Muscle of back (tissue), 11 donors: ENCODE data around the gene ZNF823. TPM values are rescaled to one million over a fixed set of nuclear protein-coding genes. Genes with fewer than 3 reads are reported as not detected.
A peak's percentile ranks its signal among the peaks of the same experiment; 100 is the strongest.

Source experiments
- DNase-seq, 3 donors: peaks; one replicate each; pipeline versions ENCODE4 v3.0.0 to v3.0.0-alpha.2; 2013
- polyA plus RNA-seq, 10 donors: library from polyadenylated mRNA; unstranded; fragments of 120-200 nt; gene quantifications; one replicate each; pipeline ENCODE4 v1.2.1, GENCODE V29; 2013; ENCODE audit not compliant: insufficient read length in 10 of 10

Gene ZNF823
- polyA plus RNA-seq, 10 donors, result 3.3 to 5.3 (median 4.5) TPM

DNA sequence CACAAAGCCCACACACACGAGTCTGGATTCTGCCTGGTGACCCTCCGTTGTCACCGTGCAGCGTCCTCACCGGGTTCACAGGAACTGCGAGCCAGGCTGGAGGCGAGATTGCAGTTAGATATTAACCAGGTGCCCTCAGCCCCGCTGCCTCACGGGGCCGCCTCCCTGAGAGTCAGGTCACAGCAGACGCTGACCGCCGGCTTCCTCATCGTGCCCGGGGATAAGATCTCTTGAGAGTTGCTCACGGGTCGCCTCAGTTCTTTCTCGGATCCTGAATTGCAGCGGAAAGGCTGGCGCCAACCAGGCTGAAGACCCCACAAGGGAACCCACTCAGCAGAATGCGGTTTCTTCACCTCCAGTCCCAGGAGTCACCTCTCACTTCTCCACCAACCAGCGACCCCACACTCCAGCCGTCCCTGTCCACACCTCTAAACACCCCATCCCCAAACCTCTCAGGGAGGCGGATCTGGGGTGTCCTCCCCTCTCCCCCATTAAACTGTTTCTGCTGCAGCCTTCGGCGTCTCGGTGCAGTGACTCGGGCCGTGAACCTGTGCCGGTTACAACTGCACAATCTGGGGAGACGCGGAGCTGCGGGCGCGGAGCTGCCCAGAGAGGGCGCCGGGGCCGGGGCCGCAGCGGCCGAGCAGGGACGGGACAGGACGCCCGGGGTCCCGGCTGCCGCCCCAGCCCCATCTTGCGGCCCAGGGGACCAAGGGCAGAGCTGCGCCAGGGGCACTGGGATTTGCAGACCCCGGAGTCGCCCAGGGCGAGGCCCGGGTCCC is 591 bp downstream of the ZNF823 start:
- peak in 1 of 3 donors; percentile 12 for DNase-seq

DNA sequence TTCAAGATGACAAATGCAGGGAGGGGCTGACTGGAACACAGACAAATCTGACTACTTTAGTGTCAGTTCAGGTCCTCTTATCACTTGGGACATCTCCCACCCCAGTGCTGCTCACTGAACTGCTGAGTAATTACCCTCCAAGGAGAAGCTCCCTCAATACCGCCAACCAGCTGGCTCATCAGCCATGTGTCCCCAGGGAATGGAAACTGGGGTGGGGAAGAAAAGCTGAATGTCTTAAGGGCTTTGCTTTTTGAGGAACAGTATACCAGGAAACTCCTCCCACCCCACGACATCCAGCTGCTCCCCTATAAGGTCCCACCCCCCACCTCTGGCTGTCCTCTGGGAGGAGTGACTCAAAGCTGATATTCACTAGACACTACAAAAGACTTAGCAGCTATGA is 2.0 kb downstream of the ZNF823 start:
- peak; percentile 30 to 56 (median 34) for DNase-seq

DNA sequence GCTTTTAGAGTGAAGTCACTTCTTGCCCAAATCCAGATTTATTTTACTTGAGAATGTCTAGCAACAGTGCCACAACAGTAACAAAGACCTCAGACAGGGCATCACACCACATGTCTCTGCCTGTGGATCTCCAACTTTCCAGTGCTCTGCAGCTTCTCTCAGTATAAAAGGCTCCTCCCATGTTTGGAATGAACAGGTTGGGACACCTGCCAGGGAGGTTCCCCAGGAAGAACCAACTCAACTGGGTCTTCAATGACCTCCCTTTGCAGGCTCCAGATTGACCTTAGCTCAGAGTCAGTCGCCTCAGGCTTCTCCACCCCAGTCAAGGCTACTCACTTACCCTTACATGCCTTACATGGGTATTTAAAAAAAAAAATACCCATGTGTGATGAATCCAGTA is 3.4 kb downstream of the ZNF823 start:
- DNase-seq, result no peak

DNA sequence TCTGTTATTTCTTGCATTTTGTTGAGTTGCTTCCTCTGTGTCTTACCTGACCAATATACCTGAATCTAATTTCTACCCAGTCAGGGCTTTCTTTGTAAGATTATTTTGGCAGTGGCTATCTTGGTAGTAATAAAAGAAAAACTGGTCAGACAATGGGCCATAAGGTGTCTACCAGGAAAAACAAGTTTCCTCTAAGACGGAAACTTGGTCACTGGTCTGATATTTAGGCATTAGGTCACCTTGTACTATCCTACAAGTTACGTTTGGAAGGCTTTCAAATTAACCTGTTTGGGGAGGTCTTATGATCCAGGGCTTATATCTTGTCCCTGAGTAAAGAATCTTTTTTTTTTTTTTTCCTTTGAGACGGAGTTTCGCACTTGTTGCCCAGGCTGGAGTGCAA is 9.2 kb downstream of the ZNF823 start:
- DNase-seq, result no peak

DNA sequence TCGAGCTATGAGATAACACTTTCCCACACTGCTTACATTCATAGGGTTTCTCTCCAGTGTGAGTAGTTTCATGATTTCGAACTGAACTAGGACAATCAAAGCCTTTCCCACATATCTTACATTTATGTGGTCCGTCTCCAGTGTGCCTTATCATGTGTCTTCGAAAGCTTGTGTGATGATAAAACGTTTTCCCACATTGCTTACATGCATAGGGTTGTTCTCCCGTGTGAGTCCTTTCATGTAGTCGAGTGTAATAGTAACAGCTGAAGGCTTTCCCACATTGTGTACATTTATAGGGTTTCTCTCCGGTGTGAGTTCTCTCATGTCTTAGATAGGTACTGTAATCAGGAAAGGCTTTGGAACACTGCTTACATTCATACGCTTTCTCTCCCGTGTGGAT is 16.3 kb downstream of the ZNF823 start:
- no peak for DNase-seq

DNA sequence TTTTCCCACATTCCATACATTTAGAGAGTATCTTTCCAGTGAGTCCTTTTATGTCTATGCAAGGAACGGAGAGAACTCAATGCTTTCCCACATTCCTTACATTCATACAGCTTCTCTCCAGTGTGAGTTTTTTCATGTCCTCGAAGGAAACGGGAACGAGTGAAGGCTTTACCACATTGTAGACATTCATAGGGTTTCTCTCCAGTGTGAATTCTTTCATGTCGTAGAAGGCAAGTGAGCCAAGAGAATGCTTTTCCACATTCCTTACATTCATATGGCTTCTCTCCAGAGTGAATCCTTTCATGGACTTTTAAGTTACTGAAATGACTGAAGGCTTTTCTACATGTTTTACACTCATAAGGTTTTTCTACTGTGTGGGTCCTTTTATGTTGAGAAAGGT is 17.1 kb downstream of the ZNF823 start:
- DNase-seq, result no peak

DNA sequence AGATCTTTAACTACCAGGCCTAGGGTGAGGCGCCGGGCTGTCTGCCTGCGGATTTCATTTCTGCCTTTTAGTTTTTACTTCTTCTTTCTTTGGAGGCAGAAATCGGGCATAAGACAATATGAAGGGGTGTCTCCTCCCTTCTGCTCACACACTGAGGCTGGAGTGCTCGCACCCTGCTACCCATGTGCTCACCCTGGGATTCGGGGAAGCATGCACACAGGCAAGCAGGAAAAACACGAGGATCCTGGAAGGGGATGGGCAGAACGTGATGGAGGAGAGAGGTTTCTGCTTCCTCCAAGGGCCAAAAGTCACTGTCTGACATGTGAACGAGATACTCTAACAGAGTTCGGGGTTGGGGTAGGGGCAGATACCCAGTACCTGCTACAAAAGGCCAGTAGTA is 28.4 kb downstream of the ZNF823 start:
- no peak for DNase-seq

DNA sequence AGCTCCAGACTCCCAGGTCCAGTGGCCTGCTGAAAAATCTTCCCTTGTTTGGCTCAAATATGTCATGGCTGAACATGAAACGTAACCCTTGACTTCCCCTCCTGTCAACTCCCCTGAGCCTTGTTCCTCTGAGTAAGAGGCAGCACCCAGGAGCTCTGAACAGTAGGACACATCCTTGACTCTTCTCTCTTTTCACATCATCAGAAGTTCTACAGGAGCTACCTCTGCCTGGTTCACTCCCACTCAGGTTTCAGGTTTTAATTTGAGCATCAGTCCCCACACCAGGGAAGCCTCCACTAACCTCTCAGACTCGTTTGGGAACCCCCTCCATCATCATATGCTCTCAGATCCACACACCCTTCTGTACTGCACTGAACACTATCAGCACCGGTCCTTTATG is 30.3 kb downstream of the ZNF823 start:
- no peak for DNase-seq

DNA sequence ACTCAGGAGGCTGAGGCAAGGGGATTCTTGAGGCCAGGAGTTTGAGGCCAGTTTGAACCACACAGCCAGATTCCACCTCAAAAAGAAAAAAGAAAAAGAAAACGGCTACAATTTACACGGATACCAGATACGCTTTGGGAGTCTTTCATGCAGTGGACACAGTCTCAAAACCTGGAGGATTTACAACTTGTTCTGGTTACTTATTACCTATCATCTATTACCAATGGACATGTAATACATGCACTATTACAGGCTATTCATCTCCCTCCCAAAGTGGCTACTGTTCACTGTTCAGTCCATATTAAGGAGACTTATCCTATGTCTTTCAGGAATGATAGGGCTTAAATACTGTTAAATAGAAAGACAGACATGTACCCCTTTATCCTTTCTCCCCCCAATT is 33.3 kb downstream of the ZNF823 start:
- no peak for DNase-seq

DNA sequence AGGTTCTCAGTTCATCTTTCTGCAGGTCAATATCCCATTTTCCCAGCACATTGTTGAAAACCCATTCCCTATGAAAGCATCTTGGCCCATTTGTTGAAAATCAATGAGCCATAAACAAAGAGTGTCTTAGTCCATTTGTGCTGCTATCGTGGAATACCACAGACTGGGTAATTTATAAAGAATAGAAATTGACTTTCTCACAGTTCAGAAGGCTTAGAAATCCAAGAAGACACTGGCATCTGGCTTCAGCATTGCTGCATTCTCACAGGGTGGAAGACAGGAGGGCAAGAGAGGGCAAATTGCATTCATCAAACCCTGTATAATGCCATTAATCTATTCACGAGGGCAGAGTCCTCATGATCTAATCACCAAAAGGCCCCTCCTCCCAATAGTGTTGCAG is 34.1 kb downstream of the ZNF823 start:
- DNase-seq, result no peak

DNA sequence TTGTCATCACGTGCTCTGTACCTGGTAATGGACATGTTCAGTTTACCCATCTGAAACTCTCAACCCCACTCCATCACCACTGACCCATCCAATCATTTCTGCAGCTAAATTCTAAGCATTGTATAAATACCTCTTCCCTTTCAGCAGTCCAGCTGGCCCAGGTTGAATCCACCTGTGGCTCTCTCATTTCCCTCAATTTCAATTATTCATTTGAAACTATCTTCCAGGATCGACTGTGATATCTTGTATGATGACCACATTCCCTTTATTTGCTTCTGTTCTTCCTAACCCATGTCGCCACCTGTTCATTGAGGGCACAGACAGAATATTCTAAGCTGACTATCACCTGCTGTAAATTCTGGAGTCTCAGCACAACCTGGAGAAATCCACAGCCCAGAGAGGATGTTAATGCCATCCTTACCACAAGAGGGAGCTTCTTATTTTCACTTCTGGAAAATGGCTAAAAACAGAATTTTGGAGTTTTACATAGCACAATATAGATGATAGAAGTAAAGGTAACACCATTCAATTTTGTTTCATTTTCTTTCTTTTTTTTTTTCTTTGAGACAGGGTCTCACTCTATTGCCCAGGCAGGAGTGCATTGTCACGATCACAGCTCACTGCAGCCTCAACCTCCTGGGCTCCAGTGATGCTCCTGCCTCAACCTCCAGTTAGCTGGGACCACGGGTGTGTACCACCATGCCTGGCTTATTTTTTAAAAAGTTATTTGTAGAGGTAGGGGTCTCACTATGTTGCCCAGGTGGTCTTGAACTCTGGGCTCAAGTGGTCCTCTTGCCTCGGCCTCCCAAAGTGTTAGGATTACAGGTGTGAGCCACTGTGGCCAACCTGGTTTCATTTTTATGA is 38.6 kb downstream of the ZNF823 start:
- peak; percentile 11 to 41 (median 19) for DNase-seq

DNA sequence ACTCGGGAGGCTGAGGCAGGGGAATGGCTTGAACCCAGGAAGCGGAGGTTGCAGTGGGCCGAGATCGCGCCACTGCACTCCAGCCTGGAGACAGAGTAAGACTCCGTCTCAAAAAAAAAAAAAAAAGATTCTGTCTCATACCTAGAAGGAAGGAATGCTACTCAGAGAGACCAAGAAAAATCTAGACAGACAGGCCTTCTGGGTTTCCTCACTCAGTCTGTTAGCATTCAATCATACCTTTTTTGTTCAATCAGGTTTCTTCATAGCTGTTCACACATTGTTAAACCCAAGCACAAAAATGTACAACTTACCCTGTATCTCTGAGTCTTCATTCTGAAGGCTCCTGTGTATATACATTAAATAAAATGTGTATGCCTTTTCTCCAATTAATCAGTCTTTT is 40.5 kb downstream of the ZNF823 start:
- no peak for DNase-seq

DNA sequence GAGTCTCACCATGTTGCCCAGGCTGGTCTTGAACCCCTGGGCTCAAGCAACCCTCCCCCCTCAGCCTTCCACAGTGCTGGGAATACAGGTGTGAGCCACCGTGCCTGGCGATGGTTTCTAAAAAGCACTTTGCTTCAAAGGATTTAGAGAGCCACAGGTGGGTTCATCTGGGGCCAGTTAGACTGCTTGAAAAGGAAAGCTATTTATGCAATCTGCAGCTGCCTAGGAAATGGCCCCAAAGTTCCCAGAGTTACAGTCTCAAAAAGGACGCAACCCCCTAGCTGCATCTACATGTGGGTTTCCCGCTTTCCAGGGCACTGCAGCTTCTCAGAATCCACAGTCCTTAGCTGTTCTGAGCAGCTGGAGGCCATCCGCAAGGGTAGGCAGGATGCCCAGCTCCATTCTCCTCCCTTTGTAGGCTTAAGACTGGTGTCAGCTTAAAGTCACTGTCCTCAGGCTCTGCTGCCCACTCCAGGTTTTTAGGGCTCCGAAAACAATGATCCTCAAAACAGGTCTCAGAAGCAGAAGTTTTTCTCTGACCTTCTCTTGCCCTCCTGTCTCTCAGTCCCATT is 41.4 kb downstream of the ZNF823 start:
- DNase-seq, result no peak

DNA sequence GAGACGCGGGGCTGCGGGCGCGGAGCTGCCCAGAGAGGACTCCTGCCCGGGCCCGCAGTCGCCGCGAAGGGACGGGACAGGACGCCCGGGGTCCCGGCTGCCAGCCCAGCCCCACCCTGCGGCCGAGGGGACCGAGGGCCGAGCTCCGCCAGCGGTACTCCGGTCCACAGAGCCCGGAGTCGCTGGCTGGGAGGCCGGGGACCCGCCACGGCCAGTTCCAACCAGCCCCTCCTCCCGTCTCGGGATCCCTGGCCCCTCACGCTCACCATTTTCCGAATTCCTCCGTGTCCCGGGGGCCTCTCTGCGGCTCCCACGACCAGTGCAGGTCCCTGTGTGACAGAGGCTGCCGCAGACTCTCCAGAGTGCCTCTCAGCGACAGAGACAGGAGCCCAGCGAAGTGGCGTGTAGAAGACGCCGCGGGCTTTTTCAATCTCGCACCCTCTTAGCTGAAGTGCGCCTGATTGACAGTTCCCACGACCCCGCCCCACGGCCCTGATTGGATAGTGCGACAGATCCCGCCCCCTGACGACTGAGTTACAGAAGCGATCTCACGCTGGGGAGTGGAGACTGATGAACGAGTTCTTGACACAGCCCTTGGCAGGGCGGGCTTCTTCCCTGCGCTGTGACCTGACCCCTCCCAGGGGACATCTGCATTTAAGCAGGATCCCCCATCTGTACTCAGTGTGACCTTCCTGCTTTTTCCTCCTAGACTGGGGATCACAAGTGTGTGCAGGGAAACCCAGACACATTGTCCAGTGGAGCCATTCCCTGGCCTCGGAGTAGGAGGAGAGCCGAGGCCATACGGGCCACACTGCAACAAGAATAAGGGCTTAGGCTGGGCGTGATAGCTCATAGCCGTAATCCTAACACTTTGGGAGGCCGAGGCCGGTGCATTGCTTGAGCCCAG is 44.0 kb downstream of the ZNF823 start:
- peak; percentile 93 to 98 (median 94) for DNase-seq

DNA sequence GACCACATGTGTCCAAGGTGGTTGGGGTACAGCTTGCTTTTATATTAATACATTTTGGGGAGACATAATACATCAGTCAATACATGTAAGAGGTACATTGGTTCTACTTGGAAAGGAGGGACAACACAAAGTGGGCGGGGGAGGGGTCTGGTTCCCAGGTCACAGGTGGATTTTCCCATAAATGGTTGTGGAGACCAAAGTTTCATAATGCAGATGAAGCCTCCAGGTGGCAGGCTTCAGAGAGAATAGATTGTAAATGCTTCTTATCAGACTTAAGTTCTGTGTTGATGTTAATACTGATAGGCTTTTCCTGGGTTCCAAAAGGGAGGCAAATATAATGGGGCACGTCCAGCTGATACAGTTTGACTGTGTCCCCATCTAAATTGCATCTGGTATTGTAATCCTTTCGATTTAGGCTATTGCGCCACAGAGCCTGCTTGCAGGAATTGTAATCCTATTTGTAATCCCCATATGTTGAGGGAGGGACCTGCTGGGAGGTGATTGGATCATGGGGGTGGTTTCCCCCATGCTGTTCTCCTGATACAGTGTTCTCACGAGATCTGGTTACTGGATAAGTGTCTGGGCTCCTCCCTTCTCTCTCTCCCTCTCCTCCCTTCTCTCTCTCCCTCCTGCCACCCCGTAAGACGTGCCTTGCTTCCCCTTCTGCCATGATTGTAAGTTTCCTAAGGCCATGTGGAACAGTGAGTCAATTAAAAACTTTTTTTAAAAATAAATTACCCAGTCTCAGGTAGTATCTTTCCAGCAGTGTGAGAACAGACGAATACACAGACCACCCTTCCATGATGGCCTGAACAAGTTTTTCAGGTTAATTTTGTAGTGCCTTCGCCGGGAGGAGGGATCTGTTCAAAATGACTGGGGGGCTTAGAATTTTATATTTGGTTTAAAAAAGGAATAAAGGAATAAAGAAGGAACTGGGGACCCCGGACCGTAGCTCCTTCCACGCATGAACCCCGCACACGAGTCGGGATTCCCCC is 44.9 kb downstream of the ZNF823 start:
- peak in 2 of 3 donors; percentile 59 to 67 for DNase-seq

DNA sequence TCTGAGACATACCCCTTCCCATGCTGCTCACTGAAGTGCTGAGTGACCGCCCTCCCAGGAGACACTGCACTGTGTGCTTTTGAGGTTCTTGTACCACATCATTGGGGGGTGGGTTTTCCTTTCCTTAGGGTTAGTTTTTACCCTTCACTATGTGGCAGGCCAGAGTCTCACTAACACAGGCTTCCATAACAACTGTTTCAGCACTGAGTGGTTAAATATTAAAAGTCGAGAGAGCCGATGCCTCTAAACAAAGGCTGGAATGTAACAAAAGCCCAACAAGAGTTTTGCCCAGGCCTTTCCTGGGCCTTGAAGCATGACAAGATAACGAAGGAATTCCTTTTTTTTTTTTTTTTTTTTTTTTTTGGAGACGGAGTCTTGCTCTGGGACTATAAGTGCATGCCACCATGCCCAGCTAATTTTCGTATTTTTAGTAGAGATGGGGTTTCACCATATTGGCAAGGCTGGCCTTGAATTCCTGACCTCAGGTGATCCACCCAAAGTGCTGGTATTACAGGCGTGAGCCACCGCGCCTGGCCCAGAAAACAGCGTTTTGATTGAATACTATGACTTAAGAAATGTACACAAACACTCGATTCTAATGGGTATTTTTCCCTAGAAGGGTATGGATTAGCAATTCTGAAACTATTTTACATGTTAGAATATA is 46.5 kb downstream of the ZNF823 start:
- DNase-seq, result no peak

DNA sequence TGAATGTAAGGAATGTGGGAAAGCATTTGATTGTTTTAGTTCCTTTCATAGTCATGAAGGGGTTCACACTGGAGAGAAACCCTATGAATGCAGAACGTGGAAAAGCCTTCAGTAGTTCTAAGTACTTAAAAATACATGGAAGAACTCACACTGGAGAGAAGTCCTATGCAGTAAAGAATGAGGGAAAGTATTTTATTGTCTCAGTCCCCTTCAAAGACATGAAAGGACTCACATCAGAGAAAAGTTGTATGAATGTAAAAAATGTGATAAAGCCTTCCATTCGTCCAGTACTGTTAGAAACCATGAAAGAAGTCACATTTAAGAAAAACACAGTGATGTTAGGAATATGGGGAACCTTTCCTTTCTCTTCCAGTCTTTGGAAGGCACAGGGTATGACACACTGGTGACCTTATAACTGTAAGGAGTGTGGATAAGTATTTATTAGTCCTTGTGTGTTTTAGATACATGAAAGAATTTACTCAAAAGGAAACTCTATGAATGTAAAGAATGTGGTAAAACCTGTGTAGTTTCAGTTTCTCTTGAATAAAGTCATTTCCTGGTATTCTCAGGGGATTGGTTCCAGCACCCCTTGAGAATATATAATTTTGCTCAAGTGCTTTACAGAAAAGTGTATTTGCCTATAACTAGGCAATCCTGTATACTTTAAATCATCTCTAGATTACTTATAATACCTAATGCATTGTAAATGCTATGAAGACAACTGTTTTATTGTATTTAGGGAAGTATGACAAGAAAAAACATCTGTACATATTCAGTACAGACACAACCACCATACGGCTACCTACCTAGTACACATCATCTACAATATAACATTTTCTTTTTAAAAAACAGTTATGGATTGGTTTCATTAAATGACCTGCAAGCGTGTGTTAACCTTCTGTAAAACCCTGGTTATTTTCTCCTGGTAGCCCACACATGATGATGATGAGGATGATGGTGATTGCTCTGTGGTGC is 52.8 kb downstream of the ZNF823 start:
- DNase-seq, result no peak

DNA sequence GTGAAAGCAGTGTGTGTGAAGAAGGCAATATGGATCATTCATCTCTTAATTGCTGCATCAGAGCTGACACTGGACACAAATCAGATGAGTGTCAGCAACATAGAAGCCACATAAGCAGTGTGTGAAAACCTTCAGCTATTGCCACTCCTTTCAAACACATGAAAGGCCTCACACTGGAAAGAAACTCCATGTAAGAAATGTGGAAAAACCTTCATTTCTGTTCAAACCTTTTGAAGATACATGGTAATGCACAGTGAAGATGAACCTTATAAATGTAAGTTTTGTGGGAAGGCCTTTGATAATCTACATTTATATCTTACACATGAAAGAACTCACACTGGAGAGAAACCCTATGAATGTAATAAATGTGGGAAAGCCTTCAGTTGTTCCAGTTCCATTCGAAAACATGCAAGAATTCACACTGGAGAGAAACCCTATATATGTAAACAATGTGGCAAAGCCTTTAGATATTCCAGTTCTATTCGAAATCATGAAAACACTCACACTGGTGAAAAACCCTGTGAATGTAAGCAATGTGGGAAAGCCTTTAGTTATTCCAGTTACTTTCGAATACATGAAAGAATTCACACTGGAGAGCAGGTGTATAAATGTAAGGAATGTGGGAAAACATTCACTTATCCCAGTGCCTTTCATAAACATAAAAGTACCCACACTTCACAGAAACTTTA is 53.6 kb downstream of the ZNF823 start:
- DNase-seq, result no peak
